Dedifferentiated amniotic fluid mesenchymal stem cell (primary cell): ENCODE data around the gene CARMIL1.
A peak's percentile ranks its signal among the peaks of the same experiment; 100 is the strongest.
"Not testable (repeated sequence)": the region's sequence is repeated elsewhere in the genome, so short reads cannot be mapped to it uniquely, and the experiment has no call there.

Source experiments
- DNase-seq: peaks from one replicate; pipeline ENCODE4 v3.0.0-alpha.2; 2016; ENCODE audit errors: extremely low spot score

Gene CARMIL1

DNA sequence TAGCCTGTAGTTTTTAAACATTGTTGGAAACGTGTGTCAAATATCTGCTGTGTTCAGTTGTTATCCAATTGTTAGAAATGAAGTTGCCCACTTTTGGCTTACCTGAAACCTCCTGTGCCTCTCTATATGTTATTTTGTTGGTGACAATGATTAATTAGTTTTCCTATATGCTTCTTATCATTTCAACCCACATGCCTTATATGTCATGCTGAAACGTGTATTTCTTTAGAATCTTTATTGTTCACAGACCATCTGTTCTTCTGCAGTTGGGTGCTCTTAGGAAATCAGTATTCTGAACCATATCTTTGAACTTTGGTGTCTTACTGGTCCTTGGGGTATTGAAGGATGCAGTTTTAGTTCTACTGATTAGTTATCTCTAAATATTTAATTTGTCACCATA is 281.7 kb downstream of the CARMIL1 start:
- no peak for DNase-seq

DNA sequence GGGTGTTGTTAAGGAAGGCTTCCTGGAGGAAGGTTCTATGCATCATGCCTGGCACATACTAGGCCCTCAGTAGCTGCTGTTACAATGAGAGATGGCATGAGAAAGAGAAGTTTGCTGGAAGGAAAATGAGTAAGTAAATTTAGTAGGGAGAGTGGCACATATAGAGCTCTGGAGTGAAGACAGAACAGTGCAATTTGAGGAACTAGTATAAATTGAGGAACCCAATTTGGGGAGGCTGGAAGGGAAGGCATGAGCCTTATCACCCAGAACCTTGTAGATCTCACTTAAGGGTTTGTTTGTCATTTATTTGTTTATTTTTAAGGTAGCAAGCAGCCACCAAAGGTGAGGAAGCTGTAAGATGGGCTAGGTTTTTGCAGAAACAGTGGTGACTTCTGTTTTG is 285.8 kb downstream of the CARMIL1 start:
- DNase-seq: no peak

DNA sequence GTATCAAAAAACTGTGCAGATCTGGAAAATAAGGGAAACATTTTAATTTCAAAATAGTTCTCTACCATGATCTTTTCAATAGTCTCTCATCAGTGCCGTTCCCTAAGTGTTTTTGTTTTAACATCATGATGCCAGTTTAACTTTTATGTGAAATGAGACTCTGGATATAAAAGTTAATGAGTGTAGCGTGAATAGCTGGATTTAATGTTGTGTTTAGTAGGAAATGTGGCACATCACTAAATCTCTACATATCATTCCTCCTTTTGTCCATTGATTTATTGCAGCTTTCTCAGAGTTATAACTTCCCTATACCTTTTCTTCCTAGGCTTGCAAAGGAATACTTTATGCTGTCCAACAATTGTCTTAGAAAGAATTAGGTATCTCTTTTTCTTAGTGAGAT is 291.4 kb downstream of the CARMIL1 start:
- no peak for DNase-seq

DNA sequence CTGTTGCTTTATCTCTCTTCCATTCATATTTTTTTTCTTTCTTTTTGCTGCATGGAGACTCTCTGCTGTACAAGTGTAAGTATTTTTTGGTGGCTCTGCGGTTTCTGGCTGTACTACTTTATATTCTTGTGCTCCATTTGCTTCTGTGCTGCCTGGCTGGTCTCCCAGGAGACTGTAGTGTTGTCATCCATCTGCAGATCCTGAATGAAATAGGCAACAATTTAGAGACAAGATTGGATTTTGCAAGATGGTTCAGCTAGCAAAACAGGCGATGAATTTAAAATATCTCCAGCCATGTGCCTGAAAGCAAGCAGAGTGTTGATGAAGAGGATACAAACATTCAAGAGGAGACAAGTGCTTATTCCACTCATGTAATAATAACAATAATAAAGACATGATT is 297.7 kb downstream of the CARMIL1 start:
- no peak for DNase-seq

DNA sequence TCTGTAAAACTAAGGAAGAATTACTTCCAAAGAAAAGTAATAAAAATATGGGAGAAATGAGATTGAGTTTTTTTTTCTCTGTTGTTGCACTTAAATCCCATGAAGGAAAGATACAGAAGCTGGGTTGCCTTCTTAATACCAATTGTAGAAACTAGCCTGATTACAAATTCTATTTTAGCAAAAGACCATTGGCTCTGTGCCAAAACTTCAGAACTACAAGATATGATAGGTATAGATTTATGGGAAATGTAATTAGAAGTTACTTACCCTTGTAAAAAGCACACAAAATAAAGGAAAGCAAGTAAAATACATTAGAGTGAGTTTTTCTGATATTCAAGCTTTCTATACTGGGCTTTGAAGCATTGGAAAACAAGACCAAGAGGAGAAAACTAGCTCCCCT is 299.4 kb downstream of the CARMIL1 start:
- DNase-seq: no peak

DNA sequence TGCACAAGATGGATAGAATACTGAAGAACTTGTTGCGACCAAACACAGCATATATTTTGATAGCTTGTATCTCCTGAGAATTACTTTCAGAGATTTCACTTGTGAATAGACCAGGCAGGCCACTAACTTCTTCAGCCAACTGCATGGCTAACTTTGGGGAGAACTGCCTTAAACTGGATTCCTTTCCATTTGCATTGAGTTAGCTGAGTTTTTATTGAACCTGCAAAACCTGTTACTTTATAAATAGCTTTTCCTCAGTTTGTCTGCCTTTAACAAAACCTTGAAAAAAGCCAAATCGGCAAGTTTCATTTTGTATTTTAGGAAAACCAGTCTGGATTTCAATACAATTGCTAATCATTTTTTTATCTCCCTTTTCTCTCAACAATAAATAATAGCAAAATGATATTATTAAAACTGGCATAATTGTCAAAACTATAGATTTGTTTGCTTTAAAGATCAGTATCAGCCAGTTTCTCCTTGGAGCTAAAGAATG is 300.3 kb downstream of the CARMIL1 start:
- DNase-seq: no peak

DNA sequence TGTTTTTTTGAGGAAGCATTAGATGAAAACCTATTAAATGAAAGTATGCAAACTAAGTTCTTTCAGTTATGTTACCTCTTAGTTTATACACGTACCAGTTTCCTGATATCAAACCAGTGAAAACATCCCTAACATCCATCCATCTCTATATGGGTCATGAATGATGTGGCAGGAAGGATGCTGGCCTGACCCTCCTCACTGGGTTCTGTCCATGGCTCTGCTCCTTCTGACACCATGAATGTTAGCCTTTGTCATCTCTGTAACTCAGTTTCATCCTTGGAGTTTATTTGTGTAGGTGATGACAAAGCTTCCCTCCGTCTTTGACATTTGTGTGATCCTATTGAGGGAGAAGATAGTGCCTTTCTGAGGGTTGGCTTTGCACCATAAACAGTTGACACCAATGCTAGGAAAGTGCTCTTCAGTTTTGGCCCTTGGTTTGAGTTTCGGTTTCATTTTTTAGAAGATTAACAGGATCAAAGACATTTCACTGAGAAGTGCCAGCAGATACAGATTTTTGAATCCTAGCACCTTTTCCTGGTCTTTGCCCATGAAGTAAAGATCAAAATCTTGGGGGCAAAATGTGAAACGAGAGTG is 300.8 kb downstream of the CARMIL1 start:
- DNase-seq: no peak

DNA sequence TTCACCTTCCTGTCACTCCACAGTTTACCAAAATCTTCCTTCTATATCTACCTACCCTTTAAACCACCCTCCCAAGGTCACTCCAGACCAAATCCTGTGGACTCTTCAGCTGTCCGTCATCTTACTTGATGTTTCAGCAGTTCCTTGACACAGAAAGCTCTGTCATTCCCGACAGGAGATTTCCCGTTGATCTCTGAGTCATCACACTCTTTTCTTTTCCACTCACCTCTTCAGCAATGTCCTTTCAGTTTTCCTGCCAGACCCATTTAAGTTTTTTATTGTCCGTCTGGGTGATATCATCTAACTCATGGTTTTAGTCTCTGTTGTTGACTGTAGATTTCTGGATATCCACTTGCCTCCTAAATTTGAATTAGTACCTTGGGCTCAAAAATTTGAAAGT is 302.9 kb downstream of the CARMIL1 start:
- no peak for DNase-seq

DNA sequence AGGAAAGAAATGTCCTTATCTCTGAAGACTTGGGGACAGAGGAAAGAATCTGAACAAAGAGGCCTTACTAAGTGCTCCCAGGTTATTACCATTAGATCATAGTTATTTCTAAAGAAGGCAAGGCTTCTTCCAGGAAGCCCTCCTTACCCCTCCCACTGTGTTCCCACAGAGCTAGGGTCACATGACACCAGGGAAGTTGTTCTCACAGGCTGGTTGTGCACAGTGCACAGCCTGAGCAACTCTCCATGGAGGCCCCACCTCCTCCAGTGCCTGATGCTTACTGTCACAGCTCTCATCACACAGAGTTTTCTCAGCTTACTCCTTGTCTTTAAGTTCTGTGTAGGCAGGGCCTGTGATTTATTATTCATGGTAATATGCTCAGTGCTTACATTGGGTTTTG is 303.9 kb downstream of the CARMIL1 start:
- DNase-seq: no peak

DNA sequence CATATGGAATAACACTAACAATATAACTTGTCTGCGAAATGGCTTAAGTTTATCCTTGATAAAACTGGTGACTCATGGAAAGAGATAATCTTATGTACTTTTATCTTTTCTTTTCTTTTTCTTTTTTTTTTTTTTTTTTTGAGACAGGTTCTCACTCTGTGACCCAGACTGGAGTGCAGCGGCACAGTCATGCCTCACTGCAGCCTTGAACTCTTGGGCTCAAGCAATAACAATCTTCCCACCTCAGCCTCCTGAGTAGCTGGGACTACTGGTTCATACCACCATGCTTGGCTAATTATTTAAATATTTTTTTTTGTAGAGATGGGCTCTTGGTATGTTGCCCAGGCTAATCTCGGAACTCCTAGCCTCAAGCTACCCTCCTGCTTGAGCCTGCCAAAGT is 304.7 kb downstream of the CARMIL1 start:
- no peak for DNase-seq

DNA sequence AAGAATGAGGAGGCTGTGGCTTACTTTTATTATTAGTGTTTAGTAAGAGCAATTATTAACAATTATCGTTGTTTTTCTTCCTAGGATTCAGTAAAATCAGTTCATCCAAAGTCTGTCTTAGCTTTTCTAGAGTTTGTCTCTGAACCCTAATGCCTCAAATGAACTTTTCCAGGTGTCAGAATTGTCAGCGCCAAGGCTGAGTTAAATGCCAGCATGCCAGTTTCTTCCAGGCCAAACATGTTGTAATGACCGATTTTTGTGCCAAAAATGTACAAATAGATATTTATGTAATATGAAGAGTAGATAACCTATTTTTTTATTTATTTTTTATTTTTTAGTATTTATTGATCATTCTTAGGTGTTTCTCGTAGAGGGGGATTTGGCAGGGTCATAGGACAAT is 306.1 kb downstream of the CARMIL1 start:
- DNase-seq: no peak

DNA sequence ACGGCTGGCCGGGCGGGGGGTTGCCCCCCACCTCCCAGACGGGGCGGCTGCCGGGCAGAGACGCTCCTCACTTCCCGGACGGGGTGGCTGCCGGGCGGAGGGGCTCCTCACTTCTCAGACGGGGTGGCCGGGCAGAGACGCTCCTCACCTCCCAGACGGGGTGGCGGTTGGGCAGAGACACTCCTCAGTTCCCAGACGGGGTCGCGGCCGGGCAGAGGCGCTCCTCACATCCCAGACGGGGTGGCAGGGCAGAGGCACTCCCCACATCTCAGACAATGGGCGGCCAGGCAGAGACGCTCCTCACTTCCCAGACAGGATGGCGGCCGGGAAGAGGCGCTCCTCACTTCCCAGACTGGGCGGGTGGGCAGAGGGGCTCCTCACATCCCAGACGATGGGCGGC is 306.9 kb downstream of the CARMIL1 start:
- DNase-seq: not testable (repeated sequence)

DNA sequence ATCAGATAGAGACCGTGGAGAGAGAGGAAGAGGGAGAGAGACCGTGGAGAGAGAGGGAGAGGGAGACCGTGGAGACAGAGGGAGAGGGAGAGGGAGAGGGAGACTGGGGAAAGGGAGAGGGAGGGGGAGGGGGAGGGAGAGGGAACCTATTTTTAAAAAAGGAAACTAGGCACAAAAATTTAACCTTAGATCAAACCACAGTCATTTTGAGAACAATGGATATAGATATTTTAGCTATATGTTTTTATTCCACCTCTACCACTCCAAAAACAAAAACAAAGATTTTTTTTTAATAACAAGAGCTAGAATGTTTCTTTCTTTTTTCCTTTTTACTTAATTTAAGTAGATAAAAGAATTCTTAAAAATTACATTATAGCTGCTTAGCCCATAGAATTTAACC is 307.8 kb downstream of the CARMIL1 start:
- no peak for DNase-seq

DNA sequence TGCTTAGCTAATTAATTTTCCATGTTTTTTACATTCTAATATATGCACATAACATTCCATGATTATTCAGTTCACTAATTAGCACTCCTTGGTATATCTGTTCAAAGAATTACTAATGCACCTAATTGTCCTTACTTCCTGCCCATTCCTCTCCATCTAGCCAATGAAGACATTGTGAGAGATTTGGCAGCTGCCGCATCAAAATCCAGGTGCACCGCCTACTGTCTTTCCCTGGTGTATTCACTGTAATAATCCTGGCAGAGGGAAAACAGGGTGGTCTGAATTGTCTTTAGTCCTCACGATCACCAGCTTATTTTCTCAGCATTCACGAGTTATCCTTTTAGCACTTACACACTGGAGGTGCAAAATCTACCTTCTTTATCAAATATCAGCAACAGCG is 311.8 kb downstream of the CARMIL1 start:
- no peak for DNase-seq

DNA sequence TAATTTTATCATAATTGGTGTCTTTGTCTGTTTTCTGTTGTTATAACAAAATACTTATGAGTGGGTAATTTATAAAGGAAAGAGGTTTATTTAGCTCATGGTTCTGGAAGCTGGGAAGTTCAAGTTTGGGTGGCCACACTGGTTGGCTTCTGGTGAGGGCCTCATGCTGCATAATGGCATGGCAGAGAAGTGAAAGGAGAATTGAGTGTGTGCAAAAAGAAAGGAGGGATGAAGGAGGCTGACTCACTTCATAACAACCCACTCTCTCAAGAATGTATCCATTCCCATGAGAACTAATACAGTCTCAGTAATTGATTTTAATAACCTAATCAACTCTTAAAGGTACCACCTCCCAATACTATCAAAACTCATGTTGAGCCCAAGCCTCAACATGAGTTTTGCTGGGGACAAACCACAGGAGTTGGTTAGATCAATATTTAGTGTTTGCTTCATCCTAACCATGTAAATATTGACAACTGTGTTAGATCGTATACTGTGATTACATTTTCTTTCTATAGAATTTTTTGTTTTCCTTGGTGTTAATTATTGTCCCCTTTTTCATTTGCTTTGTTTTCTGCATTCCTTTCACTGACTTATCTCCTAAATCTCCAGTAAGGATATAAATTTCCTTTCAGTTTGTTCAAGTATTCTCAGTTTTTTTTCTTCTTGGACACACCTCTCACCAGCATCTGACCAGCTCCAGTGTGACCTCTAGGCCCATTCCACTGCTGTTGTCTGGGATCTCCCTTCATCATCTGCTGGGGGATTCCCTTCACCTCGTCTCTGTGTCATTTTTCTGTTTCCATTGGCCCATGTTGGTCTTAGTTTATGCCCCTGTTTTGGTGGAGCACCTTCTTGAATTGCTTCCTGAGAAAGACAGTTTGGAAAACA is 318.0 kb downstream of the CARMIL1 start:
- no peak for DNase-seq

DNA sequence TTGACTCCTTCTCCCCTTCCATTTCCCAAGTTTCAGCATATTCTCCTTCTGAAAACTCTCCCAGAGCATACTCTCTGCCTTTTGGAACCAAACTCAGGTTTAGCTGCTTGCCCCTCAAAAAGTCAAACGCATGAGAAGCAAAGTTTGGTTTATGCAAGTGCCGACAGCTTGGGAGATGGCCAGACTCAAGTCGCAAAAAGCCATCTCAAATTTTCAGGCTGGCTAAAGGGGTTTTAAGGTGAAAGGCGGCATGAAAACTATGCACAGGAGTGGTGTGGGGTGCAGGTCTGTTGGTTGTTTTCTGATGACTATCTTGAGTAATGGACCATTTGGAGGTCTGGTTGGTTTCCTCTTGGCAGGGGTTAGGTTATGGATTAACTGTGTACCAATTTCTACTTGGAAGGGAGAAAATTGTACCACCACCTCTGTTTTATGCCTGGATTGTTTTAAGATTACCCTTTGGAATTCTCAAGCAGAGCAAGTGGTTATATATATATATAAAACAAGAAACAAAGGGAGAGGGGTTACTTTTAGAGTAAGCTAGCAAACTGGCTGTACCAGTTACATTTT is 320.4 kb downstream of the CARMIL1 start:
- DNase-seq: no peak

DNA sequence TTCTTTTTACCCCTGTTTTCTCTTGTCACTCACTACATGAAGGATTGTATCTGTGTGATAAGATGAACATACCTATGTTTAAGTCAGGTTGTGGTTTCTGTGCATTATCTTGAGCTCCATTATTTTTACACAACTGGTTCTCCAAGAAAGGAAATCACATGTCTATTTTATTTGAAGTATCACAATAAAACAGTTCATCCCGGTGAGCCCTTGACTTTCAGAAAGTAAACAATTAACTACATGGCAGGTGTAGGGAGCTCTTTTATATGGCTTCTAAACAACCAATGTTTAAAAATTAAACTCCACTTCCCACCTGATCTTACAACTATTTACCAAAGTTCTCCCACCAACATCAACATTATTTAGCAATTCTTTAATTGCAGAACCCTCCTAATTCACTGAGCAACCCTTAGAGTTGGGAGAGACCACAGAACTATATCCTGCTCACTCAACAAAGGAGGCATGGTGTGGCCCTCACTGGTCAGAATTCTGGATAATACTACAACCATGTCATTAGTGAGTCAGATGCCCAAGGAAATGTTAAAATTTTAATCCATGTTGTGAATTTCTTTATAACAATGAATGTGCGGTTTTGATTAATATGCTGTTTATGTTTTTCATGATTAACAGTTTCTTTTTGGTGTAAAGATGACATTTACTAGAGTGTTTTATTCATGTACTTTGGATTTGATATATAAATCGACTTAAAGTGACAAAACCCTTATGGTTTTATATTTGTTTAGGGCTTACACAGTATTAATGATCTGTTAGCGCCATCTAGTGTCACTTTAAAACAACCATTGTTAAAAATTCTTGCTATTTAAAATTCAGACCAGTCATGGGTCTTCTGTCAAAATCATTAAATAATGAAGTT is 322.9 kb downstream of the CARMIL1 start:
- DNase-seq: peak; percentile 70

DNA sequence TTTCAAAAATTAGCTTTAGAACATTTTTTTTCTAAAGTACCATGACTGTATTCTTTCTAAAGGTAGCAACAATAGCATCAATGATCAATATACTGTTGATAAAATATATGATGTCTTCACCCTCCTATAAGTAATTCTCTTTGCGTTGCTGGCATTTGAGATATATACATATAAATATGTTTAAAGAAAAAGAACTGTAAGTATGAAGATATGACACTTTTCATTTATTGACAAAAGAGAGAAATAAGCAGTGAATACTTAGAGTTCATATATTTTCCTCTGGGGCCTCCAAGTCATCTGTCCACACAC is 323.5 kb downstream of the CARMIL1 start:
- DNase-seq: no peak

DNA sequence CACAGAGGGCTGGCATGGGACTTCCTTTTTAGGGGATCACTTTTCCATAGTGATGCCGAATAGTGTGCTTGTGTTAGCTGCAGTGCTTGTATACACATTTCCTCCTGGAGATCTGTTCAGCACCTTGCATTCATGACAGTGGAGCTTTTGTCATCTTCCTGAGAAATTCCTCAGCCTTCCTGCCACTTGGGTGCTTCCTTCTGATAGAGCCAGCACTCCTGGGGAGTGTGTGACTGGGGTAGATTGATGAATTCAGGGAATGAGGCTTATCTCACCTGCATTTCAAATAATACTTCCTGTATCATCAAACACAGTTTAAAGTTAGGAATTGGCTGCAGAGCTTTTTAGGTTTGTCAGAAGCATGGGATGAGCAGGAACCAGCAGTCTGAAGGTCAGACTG is 324.1 kb downstream of the CARMIL1 start:
- no peak for DNase-seq

DNA sequence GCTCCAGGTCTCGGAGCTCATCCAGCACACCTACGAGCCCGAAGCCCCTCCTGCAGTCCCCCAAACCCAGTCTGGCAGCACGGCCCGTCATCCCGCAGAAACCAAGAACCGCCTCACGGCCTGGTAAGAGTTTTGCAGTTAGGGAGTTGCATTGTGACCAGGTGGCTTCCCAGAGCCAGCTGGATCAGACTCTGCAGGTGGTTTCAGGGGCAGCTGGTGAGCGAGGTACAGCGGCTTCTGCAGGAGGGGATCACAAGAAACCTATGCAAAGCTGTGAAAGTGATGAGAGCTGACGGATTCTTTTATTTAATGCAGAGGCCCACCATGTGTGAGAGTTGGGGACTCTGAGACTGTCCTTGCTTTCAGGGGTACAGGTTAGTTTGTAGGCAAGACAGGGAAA is 327.0 kb downstream of the CARMIL1 start:
- no peak for DNase-seq

DNA sequence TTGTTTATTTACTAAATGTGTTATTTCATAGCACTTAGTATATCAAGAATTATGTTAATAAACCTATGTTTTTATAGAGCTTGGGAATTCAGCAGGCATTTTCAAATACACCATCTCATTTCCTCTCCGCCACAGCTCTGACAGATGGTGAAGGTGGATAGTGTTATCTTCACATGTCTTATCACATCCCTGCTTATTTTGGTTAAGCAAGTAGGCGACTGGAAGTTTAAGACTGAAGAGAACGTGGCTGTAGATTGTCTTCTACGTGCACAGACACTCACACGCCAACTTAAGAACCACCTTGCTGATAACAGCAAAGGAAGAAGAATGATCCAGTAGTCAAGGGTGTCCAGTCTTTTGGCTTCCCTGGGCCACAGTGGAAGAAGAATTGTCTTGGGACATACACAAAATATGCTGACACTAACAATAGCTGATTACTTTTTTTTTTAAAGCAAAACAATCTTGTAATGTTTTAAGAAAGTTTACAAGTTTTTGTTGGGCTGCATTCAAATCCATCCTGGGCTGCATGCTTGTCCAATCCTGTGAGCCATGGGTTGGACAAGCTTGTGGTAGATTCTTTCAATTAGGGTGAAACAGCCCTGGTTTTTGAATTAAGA is 329.5 kb downstream of the CARMIL1 start:
- no peak for DNase-seq

DNA sequence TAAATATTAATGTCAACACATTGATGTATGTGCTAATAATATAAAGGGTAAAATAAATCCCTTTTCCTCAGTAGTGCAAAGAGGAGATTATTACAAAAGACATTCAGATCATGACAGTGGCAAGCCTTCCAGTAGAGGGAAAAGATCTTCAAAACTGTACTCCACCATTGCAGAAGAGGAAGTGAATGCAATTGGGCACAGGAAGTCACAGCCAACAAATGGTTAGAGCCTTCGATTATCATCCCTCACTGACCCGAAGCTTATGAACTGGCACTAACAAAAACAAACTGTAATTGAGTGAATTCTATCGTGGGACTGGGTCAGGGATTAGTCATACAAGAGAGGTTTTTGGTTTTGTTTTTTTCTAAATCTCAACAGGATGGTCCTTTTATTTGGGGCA is 333.5 kb downstream of the CARMIL1 start:
- DNase-seq: no peak
